Ovary (tissue), 9 donors: ENCODE data around the gene MAP2K4. TPM values are rescaled to one million over a fixed set of nuclear protein-coding genes. Genes with fewer than 3 reads are reported as not detected.

ENCODE experiments used
- DNase-seq, 5 donors: peaks; one replicate each; pipeline ENCODE4 v3.0.0-alpha.2; 2019 to 2020
- H3K27ac ChIP-seq, 2 donors: fragments of 200-600 bp; one replicate each; pipeline versions ENCODE4 v1.5.1 to v1.8.0; 2019 to 2022
- H3K27me3 ChIP-seq: fragments of 200-600 bp; one replicate; pipeline ENCODE4 v1.8.0; 2022
- H3K36me3 ChIP-seq: fragments of 200-600 bp; sonication (generic); one replicate; pipeline ENCODE4 v1.5.1; 2019
- H3K4me1 ChIP-seq: one replicate; pipeline ENCODE4 v1.8.1; 2013; ENCODE audit warnings: mild to moderate bottlenecking, moderate library complexity; ENCODE audit not compliant: insufficient read depth
- H3K4me3 ChIP-seq: fragments of 200-600 bp; sonication (generic); one replicate; pipeline ENCODE4 v1.5.1; 2017
- H3K9me3 ChIP-seq, 2 donors: fragments of 200-600 bp in 1 of 2; sonication (generic) in 1 of 2; one replicate each; pipeline versions ENCODE4 v1.5.1 to v1.8.1; 2013 to 2019; ENCODE audit warnings: mild to moderate bottlenecking in 1 of 2, moderate library complexity in 1 of 2
- CTCF ChIP-seq, 3 donors: fragments of 450-650 bp in 2 of 3; fragments of 200-600 bp in 1 of 3; IDR thresholded peaks; one replicate each; pipeline versions ENCODE4 v1.5.1 to v1.8.0; 2016 to 2022; ENCODE audit warnings: antibody characterized with exemption in 3 of 3, mild to moderate bottlenecking in 1 of 3
- EP300 ChIP-seq: sonication (generic); formaldehyde crosslinking; IDR thresholded peaks from one replicate; pipeline ENCODE4 v1.6.1; 2017; ENCODE audit warnings: antibody characterized with exemption
- POLR2A ChIP-seq: fragments of 450-650 bp; IDR thresholded peaks from one replicate; pipeline ENCODE4 v1.6.1; 2017; ENCODE audit warnings: antibody characterized with exemption, mild to moderate bottlenecking, moderate library complexity
- WGBS, 3 donors: extraction: QIAGEN DNeasy Blood & Tissue Kit in 1 of 3; methylation state at CpG; one replicate each; pipeline versions ENCODE4 v1.1.5 to v1.1.7; 2013 to 2017; 5-methylcytosine and 5-hydroxymethylcytosine counted together
- intact Hi-C, 4 donors: fragments of 100-400 bp; cut with DNase I; formaldehyde crosslinking; loops; one replicate each; pipeline versions ENCODE4 v1.11.0 to v1.15.1; 2022 to 2023
- polyA plus RNA-seq, 2 donors: library from polyadenylated mRNA; stranded (reverse); fragments of 200-250 nt in 1 of 2; fragments of 350-450 nt in 1 of 2; fragmentation: Illumina TruSeq in 1 of 2; extraction: RNeasy Lipid Tissue Mini Kit (QIAGEN cat#74804) in 1 of 2; gene quantifications; one replicate each; pipeline ENCODE4 v1.2.3, GENCODE V29; 2013 to 2014
- total RNA-seq, 7 donors: library from RNA; depleted of rRNA in 2 of 7; stranded (reverse); fragments of >200 nt in 2 of 7; fragmentation: NEBNext Ultra II Directional in 3 of 7; extraction: Animal tissue kit (Norgen Biotek cat#: 25700) in 3 of 7; gene quantifications; one replicate each; pipeline versions ENCODE4 v1.1.0 to v1.2.4, GENCODE V29; 2016 to 2023
- donor health status: DM: no; HTN: no; CAD: no; lungs with moderate emphysema.
- donor health status: DM: no; HTN: no; CAD: no.
- donor health status: Bipolar disorder and iron deficiency.
- donor health status: DM: yes; HTN: yes; CAD: no.
- donor health status: DM: no; HTN: no; CAD: no.
- donor health status: DM: yes; HTN: yes; CAD: no.

MAP2K4 gene
- total and polyA plus RNA-seq, 9 donors: 12.1 to 66.8 (median 42.4) TPM

DNA sequence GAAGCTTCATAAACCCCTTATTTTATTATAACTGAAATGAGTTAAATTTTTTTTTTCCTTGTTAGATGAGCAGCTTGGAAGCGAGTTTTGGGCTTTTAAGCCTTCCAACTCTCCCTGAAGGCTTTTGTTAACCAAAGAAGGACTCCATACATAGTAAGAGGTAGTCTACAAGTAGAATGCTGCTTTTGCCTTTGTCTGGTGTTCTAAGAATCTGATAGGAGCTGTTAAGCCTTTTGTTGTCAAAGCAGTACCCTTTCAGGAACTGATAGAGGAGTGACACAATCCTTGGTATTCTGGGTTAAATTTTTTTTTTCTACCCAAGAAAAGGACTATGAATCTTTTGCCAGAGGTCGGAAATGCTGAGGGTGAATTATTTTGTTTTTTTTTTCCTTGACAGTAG, 26.1 kb downstream of the MAP2K4 start:
- no peak for DNase-seq
- H3K4me1 ChIP-seq: peaks cover 3% of the 10 kb centered on the region
- no peaks in the 10 kb centered on the region for H3K36me3 ChIP-seq
- no peaks in the 10 kb centered on the region for H3K27me3 ChIP-seq
- H3K27ac ChIP-seq: no peak overlapping the region
- no peaks in the 10 kb centered on the region for H3K9me3 ChIP-seq
- H3K4me3 ChIP-seq: no peak overlapping the region
- intact Hi-C loops: no loop called here
- WGBS, 3 donors: 49 to 70% (median 65%) methylated on average over 2 of the region's 2 CpGs
- TF ChIP-seq EP300 (no peak), POLR2A (no peak), CTCF (IDR thresholded peaks at IDR 0.05) (no peak)

- intact Hi-C loops: no loop called here
- Histone ChIP-seq H3K4me1 (peaks cover 3% of the 10 kb centered on the region), H3K9me3 (no peaks in the 10 kb centered on the region), H3K36me3 (no peaks in the 10 kb centered on the region), H3K4me3 (no peak overlapping the region), H3K27ac (no peak overlapping the region), H3K27me3 (no peaks in the 10 kb centered on the region)
- no peak for DNase-seq
- TF ChIP-seq EP300 (no peak), CTCF (IDR thresholded peaks at IDR 0.05) (no peak), POLR2A (no peak)
- WGBS, 3 donors: 74 to 78% (median 76%) methylated on average over 3 of the region's 3 CpGs
These were observed 27.2 kb downstream of the MAP2K4 start for GRCh38 chr17:12047681-12048376.

GRCh38 chr17:12048843-12049473, 28.3 kb downstream of the MAP2K4 start:
- Histone ChIP-seq H3K4me3 (no peak overlapping the region), H3K27me3 (no peaks in the 10 kb centered on the region), H3K27ac (no peak overlapping the region), H3K36me3 (no peaks in the 10 kb centered on the region), H3K9me3 (no peaks in the 10 kb centered on the region), H3K4me1 (peaks cover 5% of the 10 kb centered on the region)
- DNase-seq: no peak
- 92 to 93% (median 93%) methylated on average over 7 of the region's 7 CpGs for WGBS, 3 donors
- intact Hi-C loops: no loop called here
- TF ChIP-seq POLR2A: no peak
- no peak for TF ChIP-seq CTCF (IDR thresholded peaks at IDR 0.05)
- no peak for TF ChIP-seq EP300

DNA sequence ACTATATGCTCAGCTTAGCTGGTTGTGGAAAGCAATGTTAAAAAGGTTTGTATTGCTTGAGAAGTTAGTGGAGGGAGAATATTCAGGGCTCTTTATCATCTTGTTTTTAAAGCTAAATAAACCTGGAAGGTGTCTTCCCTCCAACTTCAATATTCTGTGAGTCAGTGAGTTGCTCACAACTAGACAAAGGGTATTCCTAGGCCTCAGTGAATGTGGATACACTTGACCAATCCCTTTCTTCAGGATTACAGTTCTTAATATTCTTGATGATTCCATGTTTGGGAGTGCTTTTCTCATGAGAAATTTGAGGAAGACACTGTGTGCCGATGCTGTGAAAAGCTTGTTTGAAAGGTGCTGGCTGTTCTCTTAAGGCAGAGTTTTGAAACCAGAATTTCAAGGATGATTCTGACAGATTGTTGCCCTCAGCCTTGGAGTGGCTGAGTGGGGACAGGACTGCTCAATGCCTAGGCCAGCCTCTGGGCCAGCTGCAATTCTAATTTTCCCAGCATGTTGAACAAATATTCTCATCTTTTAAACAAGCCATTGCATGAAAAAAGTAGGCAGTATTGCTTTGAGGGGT, 30.1 kb downstream of the MAP2K4 start:
- intact Hi-C loops: no loop called here
- no peaks in the 10 kb centered on the region for H3K27me3 ChIP-seq
- no peaks in the 10 kb centered on the region for H3K36me3 ChIP-seq
- no peaks in the 10 kb centered on the region for H3K9me3 ChIP-seq
- H3K4me3 ChIP-seq: no peak overlapping the region
- DNase-seq: no peak
- 33 to 48% (median 35%) methylated on average over 1 of the region's 1 CpG for WGBS, 3 donors
- TF ChIP-seq EP300: no peak
- no peak for TF ChIP-seq POLR2A
- no peak for TF ChIP-seq CTCF (IDR thresholded peaks at IDR 0.05)
- H3K27ac ChIP-seq: no peak overlapping the region
- H3K4me1 ChIP-seq: peaks cover 5% of the 10 kb centered on the region
